Astrocyte (in vitro differentiated cells and primary cell): ENCODE measurements around the gene CLIC1. TPM values are rescaled to one million over a fixed set of nuclear protein-coding genes. Genes with fewer than 3 reads are reported as not detected.

Experiments used
- DNase-seq: peaks from one replicate; pipeline ENCODE4 v3.0.0-alpha.2; 2010; ENCODE audit warnings: low read depth
- FAIRE-seq: peaks from 2 replicates; lab custom pipeline; 2011; peaks lifted over from hg19 to GRCh38; lab: Jason Lieb, UNC
- H2AFZ ChIP-seq: 2 replicates; pipeline ENCODE4 v1.6.0; 2012; ENCODE audit warnings: low read depth, low read length, inconsistent platforms
- H3K27ac ChIP-seq: 2 replicates; pipeline ENCODE4 v1.5.1; 2011; ENCODE audit warnings: low read depth, low read length, inconsistent platforms
- H3K27me3 ChIP-seq: 2 replicates; pipeline ENCODE4 v1.6.0; 2011; ENCODE audit warnings: low read length, inconsistent platforms; ENCODE audit not compliant: insufficient read depth
- H3K36me3 ChIP-seq: 2 replicates; pipeline ENCODE4 v1.5.1; 2011; ENCODE audit warnings: low read length, inconsistent platforms; ENCODE audit not compliant: insufficient read depth
- H3K4me1 ChIP-seq: 2 replicates; pipeline ENCODE4 v1.5.1; 2011; ENCODE audit warnings: low read length, inconsistent platforms; ENCODE audit not compliant: insufficient read depth
- H3K4me2 ChIP-seq: 2 replicates; pipeline ENCODE4 v1.6.0; 2012; ENCODE audit warnings: low read length, inconsistent platforms
- H3K4me3 ChIP-seq: 2 replicates; pipeline ENCODE4 v1.5.1; 2011; ENCODE audit warnings: low read depth, mild to moderate bottlenecking, low read length, inconsistent platforms; ENCODE audit not compliant: insufficient read depth
- H3K79me2 ChIP-seq: 2 replicates; pipeline ENCODE4 v1.6.0; 2012; ENCODE audit warnings: mild to moderate bottlenecking, low read length, inconsistent platforms; ENCODE audit not compliant: insufficient read depth
- H3K9ac ChIP-seq: 2 replicates; pipeline ENCODE4 v1.6.0; 2012; ENCODE audit warnings: mild to moderate bottlenecking, low read length, inconsistent platforms
- H3K9me3 ChIP-seq: 2 replicates; pipeline ENCODE4 v1.5.1; 2012; ENCODE audit warnings: low read depth, mild to moderate bottlenecking, low read length, inconsistent platforms; ENCODE audit not compliant: insufficient read depth
- H4K20me1 ChIP-seq: 2 replicates; pipeline ENCODE4 v1.6.0; 2012; ENCODE audit warnings: low read length, inconsistent platforms; ENCODE audit not compliant: insufficient read depth
- H3K27ac Mint-ChIP-seq: one replicate; pipeline ENCODE4 v1.8.0; 2021; ENCODE audit warnings: mild to moderate bottlenecking, mixed read lengths; ENCODE audit not compliant: unreplicated experiment
- H3K27me3 Mint-ChIP-seq: one replicate; pipeline ENCODE4 v1.8.0; 2021; ENCODE audit warnings: low read depth, mixed read lengths; ENCODE audit not compliant: unreplicated experiment
- H3K36me3 Mint-ChIP-seq: one replicate; pipeline ENCODE4 v1.8.0; 2021; ENCODE audit warnings: low read depth, mixed read lengths; ENCODE audit not compliant: unreplicated experiment
- H3K4me1 Mint-ChIP-seq: one replicate; pipeline ENCODE4 v1.8.0; 2021; ENCODE audit warnings: low read depth, mixed read lengths; ENCODE audit not compliant: unreplicated experiment
- H3K4me3 Mint-ChIP-seq: one replicate; pipeline ENCODE4 v1.8.0; 2021; ENCODE audit warnings: mild to moderate bottlenecking, moderate library complexity, mixed read lengths; ENCODE audit not compliant: unreplicated experiment
- H3K9me3 Mint-ChIP-seq: one replicate; pipeline ENCODE4 v1.8.0; 2021; ENCODE audit warnings: mild to moderate bottlenecking, mixed read lengths; ENCODE audit not compliant: unreplicated experiment
- CTCF ChIP-seq: IDR thresholded peaks from 2 replicates; pipeline ENCODE4 v1.5.1; 2011; ENCODE audit warnings: low read depth, mild to moderate bottlenecking, inconsistent platforms, low read length, moderate library complexity; ENCODE audit not compliant: insufficient read depth
- EZH2 ChIP-seq: IDR thresholded peaks from 2 replicates; pipeline ENCODE4 v1.6.1; 2012; ENCODE audit warnings: mild to moderate bottlenecking, low read length, inconsistent platforms; ENCODE audit not compliant: insufficient read depth
- total RNA-seq: library from RNA; stranded (reverse); gene quantifications from 2 replicates; pipeline ENCODE4 v1.2.1, GENCODE V29; 2021

Gene CLIC1
- total RNA-seq, 1 donor from 2014 or later = 518 TPM

- Histone ChIP-seq H2AFZ (no peak overlapping the region), H3K9me3 (no peaks in the 10 kb centered on the region), H3K4me1 (peaks cover 16% of the 10 kb centered on the region), H3K36me3 (no peaks in the 10 kb centered on the region), H3K27ac (peak overlapping the region; percentile 21), H3K27me3 (no peaks in the 10 kb centered on the region), H3K4me2 (peak overlapping the region; percentile 81), H3K4me3 (no peak overlapping the region), H4K20me1 (peaks cover 9% of the 10 kb centered on the region), H3K79me2 (no peaks in the 10 kb centered on the region), H3K9ac (no peak overlapping the region)
- H3K27me3 Mint-ChIP-seq = no peaks in the 10 kb centered on the region
- TF ChIP-seq EZH2 (no peak), CTCF (no peak)
- no peak overlapping the region for H3K4me3 Mint-ChIP-seq
- DNase-seq = no peak
- no peak overlapping the region for H3K27ac Mint-ChIP-seq
- peaks cover 6% of the 10 kb centered on the region for H3K4me1 Mint-ChIP-seq
- peaks cover 21% of the 10 kb centered on the region for H3K36me3 Mint-ChIP-seq
- FAIRE-seq = no peak
- H3K9me3 Mint-ChIP-seq = no peaks in the 10 kb centered on the region
These were observed 41.3 kb upstream of the CLIC1 start for GRCh38 chr6:31777667-31778050.

- Histone ChIP-seq H3K9ac (peak within 1 kb of the TSS; percentile 46), H3K27me3 (no peaks in the 10 kb centered on the region), H3K4me1 (peaks cover 16% of the 10 kb centered on the region), H3K36me3 (no peaks in the 10 kb centered on the region), H3K27ac (peak within 1 kb of the TSS; percentile 21), H3K4me2 (peak within 1 kb of the TSS; percentile 81), H3K4me3 (no peak within 1 kb of the TSS), H4K20me1 (peaks cover 9% of the 10 kb centered on the region), H3K79me2 (no peaks in the 10 kb centered on the region), H2AFZ (no peak within 1 kb of the TSS), H3K9me3 (no peaks in the 10 kb centered on the region)
- peaks cover 6% of the 10 kb centered on the region for H3K4me1 Mint-ChIP-seq
- DNase-seq (peak; percentile 66), FAIRE-seq (no peak)
- H3K27ac Mint-ChIP-seq = peak within 1 kb of the TSS; percentile 41
- H3K4me3 Mint-ChIP-seq = no peak within 1 kb of the TSS
- H3K27me3 Mint-ChIP-seq = no peaks in the 10 kb centered on the region
- H3K36me3 Mint-ChIP-seq = peaks cover 19% of the 10 kb centered on the region
- H3K9me3 Mint-ChIP-seq = no peaks in the 10 kb centered on the region
- no peak for TF ChIP-seq EZH2
- TF ChIP-seq CTCF = no peak
These were observed 40.8 kb upstream of the CLIC1 start, which contains the start of gene VWA7 for GRCh38 chr6:31776989-31777666. VWA7 (minus strand) TSS chr6:31777328; CDS start chr6:31776779, 549 bp downstream.

GRCh38 chr6:31776485-31776988, 40.2 kb upstream of the CLIC1 start:
- H3K27me3 Mint-ChIP-seq = no peaks in the 10 kb centered on the region
- Histone ChIP-seq H3K4me3 (no peak overlapping the region), H3K36me3 (no peaks in the 10 kb centered on the region), H4K20me1 (peaks cover 4% of the 10 kb centered on the region), H3K9ac (peak overlapping the region; percentile 46), H3K4me1 (peaks cover 16% of the 10 kb centered on the region), H3K4me2 (peak overlapping the region; percentile 81), H3K27ac (no peak overlapping the region), H3K79me2 (no peaks in the 10 kb centered on the region), H3K9me3 (no peaks in the 10 kb centered on the region), H2AFZ (no peak overlapping the region), H3K27me3 (no peaks in the 10 kb centered on the region)
- H3K36me3 Mint-ChIP-seq = peaks cover 15% of the 10 kb centered on the region
- DNase-seq (no peak), FAIRE-seq (no peak)
- H3K4me3 Mint-ChIP-seq = no peak overlapping the region
- H3K9me3 Mint-ChIP-seq = no peaks in the 10 kb centered on the region
- TF ChIP-seq EZH2 (no peak), CTCF (no peak)
- peak overlapping the region; percentile 41 for H3K27ac Mint-ChIP-seq
- peaks cover 6% of the 10 kb centered on the region for H3K4me1 Mint-ChIP-seq
